Mucosa of stomach (tissue), 1 donor: ENCODE data around the gene MTA2.
A peak's percentile ranks its signal among the peaks of the same experiment; 100 is the strongest.
"Not testable (repeated sequence)": the region's sequence is repeated elsewhere in the genome, so short reads cannot be mapped to it uniquely, and the experiment has no call there.

Experiments used
- H3K27me3 ChIP-seq: one replicate; pipeline ENCODE4 v1.7.0; 2013; ENCODE audit warnings: mild to moderate bottlenecking, low read length; ENCODE audit not compliant: control insufficient read depth, insufficient read depth
- H3K36me3 ChIP-seq: one replicate; pipeline ENCODE4 v1.7.0; 2013; ENCODE audit warnings: low read length; ENCODE audit not compliant: control insufficient read depth, insufficient read depth
- H3K4me1 ChIP-seq: one replicate; pipeline ENCODE4 v1.7.0; 2013; ENCODE audit warnings: mild to moderate bottlenecking, low read length; ENCODE audit not compliant: control insufficient read depth, insufficient read depth
- H3K4me3 ChIP-seq: one replicate; pipeline ENCODE4 v1.7.0; 2013; ENCODE audit warnings: low read length
- H3K9ac ChIP-seq: one replicate; pipeline ENCODE4 v1.7.0; 2013; ENCODE audit warnings: mild to moderate bottlenecking, low read length, moderate library complexity
- H3K9me3 ChIP-seq: one replicate; pipeline ENCODE4 v1.7.0; 2013; ENCODE audit warnings: mild to moderate bottlenecking, low read length, moderate library complexity; ENCODE audit not compliant: control insufficient read depth
- donor health status: Pancreatic carcinoma.

The MTA2 gene

GRCh38 chr11:62601372-62602140, at the start of gene MTA2:
MTA2 (minus strand) TSS chr11:62601865; CDS start chr11:62601450, 415 bp downstream.
- Histone ChIP-seq H3K4me1 (peaks cover 24% of the 10 kb centered on the region), H3K36me3 (peaks cover 11% of the 10 kb centered on the region), H3K9me3 (no peaks in the 10 kb centered on the region), H3K4me3 (peak within 1 kb of the TSS; percentile 77), H3K27me3 (no peaks in the 10 kb centered on the region), H3K9ac (peak within 1 kb of the TSS; percentile 86)

GRCh38 chr11:62650283-62650682, 48.6 kb upstream of the MTA2 start:
- not testable (repeated sequence) for H3K27me3 ChIP-seq, H3K9ac ChIP-seq, H3K9me3 ChIP-seq, H3K4me3 ChIP-seq
- H3K36me3 ChIP-seq: peaks cover 17% of the 10 kb centered on the region
- H3K4me1 ChIP-seq: peaks cover 20% of the 10 kb centered on the region

GRCh38 chr11:62649486-62649885, 47.8 kb upstream of the MTA2 start:
- Histone ChIP-seq H3K9ac (no peak overlapping the region), H3K9me3 (no peaks in the 10 kb centered on the region), H3K36me3 (peaks cover 17% of the 10 kb centered on the region), H3K27me3 (no peaks in the 10 kb centered on the region), H3K4me1 (peaks cover 25% of the 10 kb centered on the region), H3K4me3 (no peak overlapping the region)

- peaks cover 17% of the 10 kb centered on the region for H3K36me3 ChIP-seq
- no peak overlapping the region for H3K9ac ChIP-seq
These were observed 47.3 kb upstream of the MTA2 start for GRCh38 chr11:62648967-62649364.

GRCh38 chr11:62648185-62648966, 46.7 kb upstream of the MTA2 start:
- H3K9ac ChIP-seq: no peak overlapping the region
- no peak overlapping the region for H3K4me3 ChIP-seq
- H3K9me3 ChIP-seq: no peaks in the 10 kb centered on the region
- peaks cover 17% of the 10 kb centered on the region for H3K36me3 ChIP-seq
- H3K27me3 ChIP-seq: no peaks in the 10 kb centered on the region
- peaks cover 25% of the 10 kb centered on the region for H3K4me1 ChIP-seq

More at GRCh38 chr11:62648967-62649364, 47.3 kb upstream of the MTA2 start:
- H3K4me1 ChIP-seq: peaks cover 25% of the 10 kb centered on the region
- H3K9me3 ChIP-seq: no peaks in the 10 kb centered on the region
- no peaks in the 10 kb centered on the region for H3K27me3 ChIP-seq
- H3K4me3 ChIP-seq: no peak overlapping the region

GRCh38 chr11:62647609-62648005, 45.9 kb upstream of the MTA2 start:
- H3K4me1 ChIP-seq: peaks cover 25% of the 10 kb centered on the region
- H3K4me3 ChIP-seq: no peak overlapping the region
- H3K9me3 ChIP-seq: no peaks in the 10 kb centered on the region
- H3K9ac ChIP-seq: no peak overlapping the region
- peaks cover 17% of the 10 kb centered on the region for H3K36me3 ChIP-seq
- no peaks in the 10 kb centered on the region for H3K27me3 ChIP-seq

- no peak overlapping the region for H3K4me3 ChIP-seq
- peak overlapping the region; percentile 22 for H3K9ac ChIP-seq
These were observed 45.4 kb upstream of the MTA2 start for GRCh38 chr11:62646825-62647608.

GRCh38 chr11:62645946-62646824, 44.5 kb upstream of the MTA2 start, which contains the start of gene GANAB:
GANAB (minus strand) TSS chr11:62646613; CDS start chr11:62646599, 14 bp downstream.
- H3K9me3 ChIP-seq: no peaks in the 10 kb centered on the region
- no peaks in the 10 kb centered on the region for H3K27me3 ChIP-seq
- H3K4me1 ChIP-seq: peaks cover 13% of the 10 kb centered on the region
- peaks cover 17% of the 10 kb centered on the region for H3K36me3 ChIP-seq
- peak within 1 kb of the TSS; percentile 69 for H3K9ac ChIP-seq
- peak within 1 kb of the TSS; percentile 60 for H3K4me3 ChIP-seq

More at GRCh38 chr11:62646825-62647608, 45.4 kb upstream of the MTA2 start:
- peaks cover 17% of the 10 kb centered on the region for H3K36me3 ChIP-seq
- no peaks in the 10 kb centered on the region for H3K9me3 ChIP-seq
- H3K27me3 ChIP-seq: no peaks in the 10 kb centered on the region
- peaks cover 21% of the 10 kb centered on the region for H3K4me1 ChIP-seq

- H3K4me1 ChIP-seq: peaks cover 13% of the 10 kb centered on the region
- no peaks in the 10 kb centered on the region for H3K9me3 ChIP-seq
- H3K9ac ChIP-seq: peak overlapping the region; percentile 69
- H3K36me3 ChIP-seq: peaks cover 17% of the 10 kb centered on the region
- H3K4me3 ChIP-seq: peak overlapping the region; percentile 60
- H3K27me3 ChIP-seq: no peaks in the 10 kb centered on the region
These were observed 43.9 kb upstream of the MTA2 start for GRCh38 chr11:62645671-62645945.

- H3K36me3 ChIP-seq: peaks cover 14% of the 10 kb centered on the region
- peaks cover 13% of the 10 kb centered on the region for H3K4me1 ChIP-seq
- H3K9me3 ChIP-seq: no peaks in the 10 kb centered on the region
- no peak overlapping the region for H3K4me3 ChIP-seq
- no peaks in the 10 kb centered on the region for H3K27me3 ChIP-seq
- no peak overlapping the region for H3K9ac ChIP-seq
These were observed 42.6 kb upstream of the MTA2 start for GRCh38 chr11:62644220-62644619.

- Histone ChIP-seq H3K4me3 (no peak overlapping the region), H3K9ac (no peak overlapping the region), H3K36me3 (peaks cover 44% of the 10 kb centered on the region), H3K27me3 (no peaks in the 10 kb centered on the region), H3K9me3 (no peaks in the 10 kb centered on the region), H3K4me1 (peaks cover 14% of the 10 kb centered on the region)
These were observed 30.8 kb upstream of the MTA2 start for GRCh38 chr11:62632492-62632891.
